ENCODE data around the gene CGAS. TPM values are rescaled to one million over a fixed set of nuclear protein-coding genes. Genes with fewer than 3 reads are reported as not detected.
A peak's percentile ranks its signal among the peaks of the same experiment; 100 is the strongest.

CGAS gene
- total and polyA plus RNA-seq, 2 donors from 2014 or later: 1.1 to 5.9 TPM

GRCh38 chr6:73443555-73443954, 8.5 kb downstream of the CGAS start:
- no peak for FAIRE-seq

GRCh38 chr6:73435236-73435635, 16.9 kb downstream of the CGAS start:
- no peak overlapping the region for H3K27ac ChIP-seq (ENCODE audit: low read depth in 2 of 2, low read length in 2 of 2)
- no peaks in the 10 kb centered on the region for H3K9me3 ChIP-seq (ENCODE audit: control insufficient read depth in 2 of 3, insufficient read depth in 1 of 3, low read length in 3 of 3)
- no peaks in the 10 kb centered on the region for H3K4me1 ChIP-seq (ENCODE audit: control insufficient read depth in 2 of 3, insufficient read depth in 2 of 3, low read depth in 1 of 3, low read length in 3 of 3)
- TF ChIP-seq CTCF (IDR thresholded peaks at IDR 0.05; ENCODE audit: borderline replicate concordance, extremely low read depth, insufficient read depth): no peak
- no peak for DNase-seq
- intact Hi-C loops (cut with DNase I): no loop called here
- H3K36me3 ChIP-seq (ENCODE audit: control insufficient read depth in 2 of 3, insufficient read depth in 3 of 3, low read length in 3 of 3): no peaks in the 10 kb centered on the region
- H3K9ac ChIP-seq (ENCODE audit: low read length in 3 of 3): no peak overlapping the region
- FAIRE-seq: no peak
- no peak overlapping the region for H3K4me3 ChIP-seq (ENCODE audit: low read length in 3 of 3)
- no peaks in the 10 kb centered on the region for H3K27me3 ChIP-seq (ENCODE audit: control insufficient read depth, insufficient read depth, low read length)

More at GRCh38 chr6:73443555-73443954, 8.5 kb downstream of the CGAS start:
- Histone ChIP-seq H3K9me3 (ENCODE audit: control insufficient read depth in 2 of 3, insufficient read depth in 1 of 3, low read length in 3 of 3) (no peaks in the 10 kb centered on the region), H3K27ac (ENCODE audit: low read depth in 2 of 2, low read length in 2 of 2) (no peak overlapping the region), H3K36me3 (ENCODE audit: control insufficient read depth in 2 of 3, insufficient read depth in 3 of 3, low read length in 3 of 3) (no peaks in the 10 kb centered on the region), H3K4me3 (ENCODE audit: low read length in 3 of 3) (no peak overlapping the region), H3K4me1 (ENCODE audit: control insufficient read depth in 2 of 3, insufficient read depth in 2 of 3, low read depth in 1 of 3, low read length in 3 of 3) (no peaks in the 10 kb centered on the region), H3K9ac (ENCODE audit: low read length in 3 of 3) (no peak overlapping the region), H3K27me3 (ENCODE audit: control insufficient read depth, insufficient read depth, low read length) (no peaks in the 10 kb centered on the region)
- intact Hi-C loops (cut with DNase I): no loop called here
- TF ChIP-seq CTCF (IDR thresholded peaks at IDR 0.05; ENCODE audit: borderline replicate concordance, extremely low read depth, insufficient read depth): no peak
- no peak for DNase-seq

- no peaks in the 10 kb centered on the region for H3K9me3 ChIP-seq (ENCODE audit: control insufficient read depth in 2 of 3, insufficient read depth in 1 of 3, low read length in 3 of 3)
- no peak for FAIRE-seq
- no peaks in the 10 kb centered on the region for H3K36me3 ChIP-seq (ENCODE audit: control insufficient read depth in 2 of 3, insufficient read depth in 3 of 3, low read length in 3 of 3)
- intact Hi-C loops (cut with DNase I): no loop called here
- H3K27ac ChIP-seq (ENCODE audit: low read depth in 2 of 2, low read length in 2 of 2): no peak overlapping the region
- peak in 1 of 5 donors; percentile 5 for DNase-seq
- no peaks in the 10 kb centered on the region for H3K27me3 ChIP-seq (ENCODE audit: control insufficient read depth, insufficient read depth, low read length)
- H3K4me1 ChIP-seq (ENCODE audit: control insufficient read depth in 2 of 3, insufficient read depth in 2 of 3, low read depth in 1 of 3, low read length in 3 of 3): no peaks in the 10 kb centered on the region
- no peak for TF ChIP-seq CTCF (IDR thresholded peaks at IDR 0.05; ENCODE audit: borderline replicate concordance, extremely low read depth, insufficient read depth)
- H3K9ac ChIP-seq (ENCODE audit: low read length in 3 of 3): no peak overlapping the region
- H3K4me3 ChIP-seq (ENCODE audit: low read length in 3 of 3): no peak overlapping the region
Measured at GRCh38 chr6:73421534-73421933, 30.6 kb downstream of the CGAS start.

GRCh38 chr6:73418081-73418741, 33.9 kb downstream of the CGAS start:
- Histone ChIP-seq H3K27me3 (ENCODE audit: control insufficient read depth, insufficient read depth, low read length) (no peaks in the 10 kb centered on the region), H3K4me3 (ENCODE audit: low read length in 3 of 3) (no peak overlapping the region), H3K4me1 (ENCODE audit: control insufficient read depth in 2 of 3, insufficient read depth in 2 of 3, low read depth in 1 of 3, low read length in 3 of 3) (no peaks in the 10 kb centered on the region), H3K9me3 (ENCODE audit: control insufficient read depth in 2 of 3, insufficient read depth in 1 of 3, low read length in 3 of 3) (no peaks in the 10 kb centered on the region), H3K9ac (ENCODE audit: low read length in 3 of 3) (no peak overlapping the region), H3K27ac (ENCODE audit: low read depth in 2 of 2, low read length in 2 of 2) (no peak overlapping the region), H3K36me3 (ENCODE audit: control insufficient read depth in 2 of 3, insufficient read depth in 3 of 3, low read length in 3 of 3) (no peaks in the 10 kb centered on the region)
- intact Hi-C loops (cut with DNase I): no loop called here
- no peak for TF ChIP-seq CTCF (IDR thresholded peaks at IDR 0.05; ENCODE audit: borderline replicate concordance, extremely low read depth, insufficient read depth)
- DNase-seq (no peak), FAIRE-seq (no peak)

Measured in kidney (tissue), 14 donors.